ENCODE results near the gene ZNF469. TPM values are rescaled to one million over a fixed set of nuclear protein-coding genes. Genes with fewer than 3 reads are reported as not detected.

The ZNF469 gene
- total RNA-seq, 1 donor: 8.3 TPM

- Histone ChIP-seq H3K27me3 (ENCODE audit: insufficient read depth, low read length) (no peaks in the 10 kb centered on the region), H3K4me1 (ENCODE audit: insufficient read depth, low read length) (no peaks in the 10 kb centered on the region), H3K9me3 (ENCODE audit: low read depth, low read length) (no peaks in the 10 kb centered on the region), H3K4me2 (ENCODE audit: insufficient read depth, low read length) (no peak overlapping the region), H3K79me2 (ENCODE audit: insufficient read depth, low read length) (peaks cover 9% of the 10 kb centered on the region), H3K36me3 (ENCODE audit: insufficient read depth, low read length) (no peaks in the 10 kb centered on the region), H3K4me3 (ENCODE audit: insufficient read depth, low read length) (no peak overlapping the region), H4K20me1 (ENCODE audit: insufficient read depth, low read length) (peaks cover 15% of the 10 kb centered on the region), H2AFZ (ENCODE audit: low read length) (no peak overlapping the region), H3K27ac (ENCODE audit: low read depth, low read length) (no peak overlapping the region)
- TF ChIP-seq CTCF (IDR thresholded peaks at IDR 0.05; ENCODE audit: extremely low read depth, low read depth, low read length): no peak
- no peak for DNase-seq (ENCODE audit: insufficient read length, low spot score, missing footprints)
These were observed 32.0 kb downstream of the ZNF469 start for GRCh38 chr16:88414521-88415380.

- H3K79me2 ChIP-seq (ENCODE audit: insufficient read depth, low read length): peaks cover 7% of the 10 kb centered on the region
- H3K36me3 ChIP-seq (ENCODE audit: insufficient read depth, low read length): no peaks in the 10 kb centered on the region
- no peak for DNase-seq (ENCODE audit: insufficient read length, low spot score, missing footprints)
- H4K20me1 ChIP-seq (ENCODE audit: insufficient read depth, low read length): peaks cover 10% of the 10 kb centered on the region
- TF ChIP-seq CTCF (IDR thresholded peaks at IDR 0.05; ENCODE audit: extremely low read depth, low read depth, low read length): no peak
- H3K4me1 ChIP-seq (ENCODE audit: insufficient read depth, low read length): no peaks in the 10 kb centered on the region
- no peak overlapping the region for H3K4me3 ChIP-seq (ENCODE audit: insufficient read depth, low read length)
- no peak overlapping the region for H2AFZ ChIP-seq (ENCODE audit: low read length)
- H3K27ac ChIP-seq (ENCODE audit: low read depth, low read length): no peak overlapping the region
- no peaks in the 10 kb centered on the region for H3K27me3 ChIP-seq (ENCODE audit: insufficient read depth, low read length)
- H3K4me2 ChIP-seq (ENCODE audit: insufficient read depth, low read length): no peak overlapping the region
- no peaks in the 10 kb centered on the region for H3K9me3 ChIP-seq (ENCODE audit: low read depth, low read length)
These were observed 32.6 kb downstream of the ZNF469 start for GRCh38 chr16:88415381-88415705.

GRCh38 chr16:88415713-88416323 is 33.1 kb downstream of the ZNF469 start:
- Histone ChIP-seq H3K4me2 (ENCODE audit: insufficient read depth, low read length) (no peak overlapping the region), H3K4me1 (ENCODE audit: insufficient read depth, low read length) (no peaks in the 10 kb centered on the region), H3K9me3 (ENCODE audit: low read depth, low read length) (no peaks in the 10 kb centered on the region), H2AFZ (ENCODE audit: low read length) (no peak overlapping the region), H4K20me1 (ENCODE audit: insufficient read depth, low read length) (peaks cover 14% of the 10 kb centered on the region), H3K79me2 (ENCODE audit: insufficient read depth, low read length) (peaks cover 4% of the 10 kb centered on the region), H3K4me3 (ENCODE audit: insufficient read depth, low read length) (no peak overlapping the region), H3K36me3 (ENCODE audit: insufficient read depth, low read length) (no peaks in the 10 kb centered on the region), H3K27ac (ENCODE audit: low read depth, low read length) (no peak overlapping the region), H3K27me3 (ENCODE audit: insufficient read depth, low read length) (no peaks in the 10 kb centered on the region)
- no peak for DNase-seq (ENCODE audit: insufficient read length, low spot score, missing footprints)
- no peak for TF ChIP-seq CTCF (IDR thresholded peaks at IDR 0.05; ENCODE audit: extremely low read depth, low read depth, low read length)

GRCh38 chr16:88416686-88417085 is 33.9 kb downstream of the ZNF469 start:
- DNase-seq (ENCODE audit: insufficient read length, low spot score, missing footprints): no peak
- Histone ChIP-seq H3K4me2 (ENCODE audit: insufficient read depth, low read length) (no peak overlapping the region), H3K9me3 (ENCODE audit: low read depth, low read length) (no peaks in the 10 kb centered on the region), H4K20me1 (ENCODE audit: insufficient read depth, low read length) (peaks cover 15% of the 10 kb centered on the region), H3K4me1 (ENCODE audit: insufficient read depth, low read length) (no peaks in the 10 kb centered on the region), H3K4me3 (ENCODE audit: insufficient read depth, low read length) (no peak overlapping the region), H3K79me2 (ENCODE audit: insufficient read depth, low read length) (peaks cover 4% of the 10 kb centered on the region), H2AFZ (ENCODE audit: low read length) (no peak overlapping the region), H3K27ac (ENCODE audit: low read depth, low read length) (no peak overlapping the region), H3K36me3 (ENCODE audit: insufficient read depth, low read length) (no peaks in the 10 kb centered on the region), H3K27me3 (ENCODE audit: insufficient read depth, low read length) (no peaks in the 10 kb centered on the region)
- no peak for TF ChIP-seq CTCF (IDR thresholded peaks at IDR 0.05; ENCODE audit: extremely low read depth, low read depth, low read length)
